ENCODE results near the gene MICAL3. TPM values are rescaled to one million over a fixed set of nuclear protein-coding genes. Genes with fewer than 3 reads are reported as not detected.
"Not testable (repeated sequence)": the region's sequence is repeated elsewhere in the genome, so short reads cannot be mapped to it uniquely, and the experiment has no call there.

MICAL3 gene
- total RNA-seq, 6 experiments from 2014 or later, result 38.6 to 44.1 (median 39.7) TPM

DNA sequence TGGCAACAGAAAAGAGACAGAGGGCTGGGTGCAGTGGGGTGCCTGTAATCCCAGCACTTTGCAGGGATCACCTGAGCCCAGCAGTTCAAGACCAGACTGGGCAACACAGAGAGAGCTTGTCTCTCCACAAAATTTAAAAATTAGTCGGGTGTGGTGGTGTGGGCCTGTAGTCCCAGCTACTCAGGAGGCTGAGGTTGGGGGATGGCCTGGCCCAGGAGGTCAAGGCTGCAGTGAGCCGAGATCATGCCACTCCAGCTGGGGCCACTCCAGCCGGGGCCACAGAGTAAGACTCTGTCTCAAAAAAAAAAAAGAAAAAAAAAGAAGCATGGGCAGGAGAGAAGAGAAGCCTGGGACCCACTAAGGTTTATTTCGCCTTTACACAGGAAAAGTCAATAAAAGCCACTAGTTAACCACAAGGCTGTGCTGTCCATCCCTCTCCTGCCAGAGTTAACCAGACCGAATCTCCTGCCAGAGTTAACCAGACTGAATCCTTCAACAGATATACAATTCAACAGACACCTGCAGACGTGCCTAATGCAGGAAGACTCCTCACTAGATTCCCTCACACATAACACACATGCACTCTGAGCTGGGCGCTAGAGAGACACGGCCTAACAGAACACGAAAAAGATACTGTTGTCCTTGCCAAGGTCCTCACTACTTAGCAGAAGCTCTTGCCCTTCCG, 29.8 kb downstream of the MICAL3 start:
- Mint-ChIP-seq H3K27me3 (ENCODE audit: insufficient read depth) (no peaks in the 10 kb centered on the region), H3K27ac (no peak overlapping the region), H3K9me3 (no peaks in the 10 kb centered on the region), H3K36me3 (ENCODE audit: low read depth) (0 out of 2 replicates have a peak, but pooled peaks cover 3% of the 10 kb centered on the region), H3K4me1 (ENCODE audit: low read depth) (peaks cover 36% of the 10 kb centered on the region), H3K4me3 (no peak overlapping the region)
- no peak for DNase-seq
- TF ChIP-seq, protein P1, sequence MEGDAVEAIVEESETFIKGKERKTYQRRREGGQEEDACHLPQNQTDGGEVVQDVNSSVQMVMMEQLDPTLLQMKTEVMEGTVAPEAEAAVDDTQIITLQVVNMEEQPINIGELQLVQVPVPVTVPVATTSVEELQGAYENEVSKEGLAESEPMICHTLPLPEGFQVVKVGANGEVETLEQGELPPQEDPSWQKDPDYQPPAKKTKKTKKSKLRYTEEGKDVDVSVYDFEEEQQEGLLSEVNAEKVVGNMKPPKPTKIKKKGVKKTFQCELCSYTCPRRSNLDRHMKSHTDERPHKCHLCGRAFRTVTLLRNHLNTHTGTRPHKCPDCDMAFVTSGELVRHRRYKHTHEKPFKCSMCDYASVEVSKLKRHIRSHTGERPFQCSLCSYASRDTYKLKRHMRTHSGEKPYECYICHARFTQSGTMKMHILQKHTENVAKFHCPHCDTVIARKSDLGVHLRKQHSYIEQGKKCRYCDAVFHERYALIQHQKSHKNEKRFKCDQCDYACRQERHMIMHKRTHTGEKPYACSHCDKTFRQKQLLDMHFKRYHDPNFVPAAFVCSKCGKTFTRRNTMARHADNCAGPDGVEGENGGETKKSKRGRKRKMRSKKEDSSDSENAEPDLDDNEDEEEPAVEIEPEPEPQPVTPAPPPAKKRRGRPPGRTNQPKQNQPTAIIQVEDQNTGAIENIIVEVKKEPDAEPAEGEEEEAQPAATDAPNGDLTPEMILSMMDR (IDR thresholded peaks at IDR 0.05), result no peak

DNA sequence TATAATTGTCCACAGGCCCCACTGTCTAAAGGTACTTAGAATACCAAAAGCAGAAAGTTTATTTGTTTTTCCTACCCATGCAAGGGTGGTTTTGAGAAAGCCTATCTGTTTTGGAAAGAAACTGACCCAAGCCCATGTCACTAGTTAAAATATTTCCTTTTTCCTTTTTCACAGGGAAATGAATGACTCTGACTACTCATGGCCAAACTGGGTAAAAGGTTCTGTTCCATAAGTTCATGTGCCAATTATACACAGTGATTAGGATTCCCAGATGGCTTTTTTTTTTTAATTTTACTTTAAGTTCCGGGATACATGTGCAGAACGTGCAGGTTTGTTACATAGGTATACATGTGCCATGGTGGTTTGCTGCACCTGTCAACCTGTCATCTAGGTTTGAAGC, 31.4 kb downstream of the MICAL3 start:
- peaks cover 40% of the 10 kb centered on the region for H3K4me1 Mint-ChIP-seq (ENCODE audit: low read depth)
- H3K27me3 Mint-ChIP-seq (ENCODE audit: insufficient read depth); H3K9me3 Mint-ChIP-seq; H3K36me3 Mint-ChIP-seq (ENCODE audit: low read depth); H3K27ac Mint-ChIP-seq; H3K4me3 Mint-ChIP-seq; DNase-seq: not testable (repeated sequence)

DNA sequence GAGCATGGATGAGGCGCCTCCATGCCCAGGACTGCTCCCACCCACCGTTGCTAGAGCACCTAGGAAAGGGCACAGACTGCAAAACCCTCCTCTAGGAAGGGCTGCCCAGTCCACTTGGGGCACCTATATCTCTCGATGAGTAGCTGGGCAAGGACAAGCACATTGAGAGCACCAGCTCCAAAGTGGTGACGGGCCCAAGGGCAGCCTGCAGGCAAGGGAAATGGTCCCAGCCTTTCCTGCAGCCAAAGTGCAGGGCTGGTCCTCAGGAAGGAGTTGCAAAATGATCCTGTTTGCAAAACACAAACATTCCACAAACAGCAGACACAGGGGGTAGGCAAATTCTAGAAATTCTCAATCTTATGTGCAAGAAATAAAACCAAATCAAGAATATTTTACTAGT, 32.4 kb downstream of the MICAL3 start:
- H3K4me1 Mint-ChIP-seq (ENCODE audit: low read depth), result peaks cover 40% of the 10 kb centered on the region
- DNase-seq; H3K4me3 Mint-ChIP-seq; H3K27ac Mint-ChIP-seq; H3K27me3 Mint-ChIP-seq (ENCODE audit: insufficient read depth); H3K9me3 Mint-ChIP-seq; H3K36me3 Mint-ChIP-seq (ENCODE audit: low read depth): not testable (repeated sequence)

DNA sequence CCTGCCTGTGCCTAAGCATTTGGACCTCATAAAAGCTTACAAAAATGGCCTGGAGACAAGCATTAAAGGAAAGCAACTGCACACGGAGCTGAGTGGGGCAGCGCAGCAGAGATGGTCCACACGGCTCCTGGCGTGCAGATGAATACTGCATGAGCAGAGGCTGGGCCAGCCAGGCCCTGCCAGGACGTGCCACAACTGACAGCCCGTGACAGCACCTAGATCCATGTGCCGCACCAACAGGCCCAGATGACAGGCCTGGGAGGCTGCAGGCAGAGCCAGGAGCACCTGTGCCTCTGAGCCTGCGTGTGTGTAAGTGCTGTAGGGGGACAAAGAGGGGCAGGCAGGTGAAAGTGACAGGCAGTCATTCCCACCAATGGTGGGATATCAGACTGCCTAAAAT, 33.4 kb downstream of the MICAL3 start:
- Mint-ChIP-seq H3K4me1 (ENCODE audit: low read depth) (peaks cover 49% of the 10 kb centered on the region), H3K36me3 (ENCODE audit: low read depth) (peaks cover 5% of the 10 kb centered on the region; the same call in 1 of the 2 replicates), H3K9me3 (no peaks in the 10 kb centered on the region; the same call in 1 of the 2 replicates), H3K27me3 (ENCODE audit: insufficient read depth) (no peaks in the 10 kb centered on the region), H3K4me3 (no peak overlapping the region), H3K27ac (no peak overlapping the region)
- DNase-seq, result no peak
- TF ChIP-seq, protein P1 (IDR thresholded peaks at IDR 0.05), result no peak

DNA sequence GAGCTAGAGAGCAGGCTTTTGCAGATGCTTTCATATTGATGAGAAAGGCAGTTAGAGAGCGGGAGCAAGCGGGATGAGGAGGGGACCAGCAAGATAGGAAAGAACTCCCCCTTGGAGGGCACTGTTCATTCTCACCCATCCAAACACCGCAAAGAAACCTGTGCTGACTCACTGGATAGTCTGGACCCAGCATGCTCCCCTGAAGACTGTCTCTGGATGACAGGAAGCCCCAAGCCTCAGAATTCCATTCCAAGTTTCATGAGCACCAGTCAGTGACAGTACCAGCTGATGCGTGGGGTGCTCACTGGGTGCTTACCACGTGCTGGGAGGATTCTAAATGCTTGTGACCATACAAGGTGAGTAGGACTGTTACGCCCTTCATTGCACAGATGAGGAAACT, 34.2 kb downstream of the MICAL3 start:
- H3K9me3 Mint-ChIP-seq, result no peaks in the 10 kb centered on the region; the same call in 1 of the 2 replicates
- no peaks in the 10 kb centered on the region for H3K27me3 Mint-ChIP-seq (ENCODE audit: insufficient read depth)
- H3K27ac Mint-ChIP-seq, result peak overlapping the region; percentile 55
- DNase-seq, result no peak
- no peak overlapping the region for H3K4me3 Mint-ChIP-seq
- H3K36me3 Mint-ChIP-seq (ENCODE audit: low read depth), result peaks cover 5% of the 10 kb centered on the region; the same call in 1 of the 2 replicates
- TF ChIP-seq, protein P1 (IDR thresholded peaks at IDR 0.05), result no peak
- H3K4me1 Mint-ChIP-seq (ENCODE audit: low read depth), result peaks cover 55% of the 10 kb centered on the region

DNA sequence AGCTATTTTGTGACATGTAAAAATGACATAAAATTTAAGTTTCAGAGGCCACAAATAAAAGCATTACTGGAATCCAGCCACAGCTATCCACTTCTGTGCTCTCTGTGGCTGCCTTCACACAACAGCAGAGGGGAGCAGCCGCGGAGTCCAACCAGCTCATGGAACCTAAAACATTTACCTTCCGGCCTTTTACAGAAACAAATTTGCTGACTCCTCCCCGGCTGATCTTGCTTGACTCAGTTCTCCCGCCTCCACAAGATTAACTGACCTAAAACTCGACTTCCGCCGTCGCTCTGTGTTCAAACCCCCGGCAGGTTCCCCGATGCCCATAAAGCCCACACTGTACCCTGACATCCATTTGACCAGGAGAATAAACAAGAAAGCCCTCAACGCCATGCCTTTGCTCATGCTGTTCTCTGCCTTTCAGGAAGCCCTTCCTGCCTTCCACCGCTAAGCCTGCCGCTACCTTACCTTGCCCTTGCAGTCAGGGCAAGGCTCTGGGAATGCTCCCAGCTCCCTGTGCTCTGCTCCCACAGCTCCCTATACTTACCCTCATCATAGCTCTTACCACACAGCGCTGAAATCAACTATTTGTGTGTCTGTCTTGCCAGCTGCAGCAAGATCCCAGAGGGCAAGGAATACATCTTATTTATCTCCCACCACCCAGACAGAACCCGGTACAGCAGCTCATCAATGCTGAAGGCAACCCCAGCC, 35.4 kb downstream of the MICAL3 start:
- Mint-ChIP-seq H3K27me3 (ENCODE audit: insufficient read depth) (no peaks in the 10 kb centered on the region), H3K27ac (peak overlapping the region; percentile 69), H3K4me3 (no peak overlapping the region)

More for the DNA sequence above, 35.4 kb downstream of the MICAL3 start:
- peaks cover 66% of the 10 kb centered on the region for H3K4me1 Mint-ChIP-seq (ENCODE audit: low read depth)
- H3K36me3 Mint-ChIP-seq (ENCODE audit: low read depth), result peaks cover 5% of the 10 kb centered on the region; the same call in 1 of the 2 replicates
- TF ChIP-seq, protein P1 (IDR thresholded peaks at IDR 0.05), result no peak
- no peak for DNase-seq
- H3K9me3 Mint-ChIP-seq, result no peaks in the 10 kb centered on the region; the same call in 1 of the 2 replicates

Measured in HFFc6 (cell line).